Non-pigmented ciliary epithelial cell (primary cell): ENCODE results near the gene LTBP3.
"Not testable (repeated sequence)": the region's sequence is repeated elsewhere in the genome, so short reads cannot be mapped to it uniquely, and the experiment has no call there.

ENCODE experiments used
- DNase-seq: peaks from one replicate; pipeline ENCODE4 v3.0.0-alpha.2; 2010; ENCODE audit warnings: low read depth

The LTBP3 gene

GRCh38 chr11:65536412-65537295, 21.5 kb downstream of the LTBP3 start:
- no peak for DNase-seq

GRCh38 chr11:65535102-65535501, 23.1 kb downstream of the LTBP3 start:
- DNase-seq = no peak

- no peak for DNase-seq
Observed at GRCh38 chr11:65532388-65533064, 25.6 kb downstream of the LTBP3 start.

GRCh38 chr11:65530157-65530496, 28.0 kb downstream of the LTBP3 start:
- DNase-seq = no peak

GRCh38 chr11:65529475-65530156, 28.5 kb downstream of the LTBP3 start:
- no peak for DNase-seq

GRCh38 chr11:65528819-65529350, 29.3 kb downstream of the LTBP3 start:
- no peak for DNase-seq

GRCh38 chr11:65526744-65527143, 31.4 kb downstream of the LTBP3 start:
- no peak for DNase-seq

- no peak for DNase-seq
Observed at GRCh38 chr11:65525546-65526480, 32.3 kb downstream of the LTBP3 start.

- no peak for DNase-seq
Observed at GRCh38 chr11:65524741-65525545, 33.2 kb downstream of the LTBP3 start, which contains the start of gene SCYL1. Gene SCYL1, plus strand, starts transcription at chr11:65525083. Its CDS starts 71 bp downstream, at chr11:65525154.

- DNase-seq = no peak
Observed at GRCh38 chr11:65524014-65524740, 34.0 kb downstream of the LTBP3 start.

GRCh38 chr11:65523631-65523968, 34.6 kb downstream of the LTBP3 start:
- not testable (repeated sequence) for DNase-seq

- not testable (repeated sequence) for DNase-seq
Observed at GRCh38 chr11:65522718-65523630, 35.2 kb downstream of the LTBP3 start.

GRCh38 chr11:65521777-65522521, 36.2 kb downstream of the LTBP3 start:
- not testable (repeated sequence) for DNase-seq

GRCh38 chr11:65518941-65519549, 39.1 kb downstream of the LTBP3 start:
- not testable (repeated sequence) for DNase-seq

- DNase-seq = no peak
Observed at GRCh38 chr11:65516135-65516968, 41.8 kb downstream of the LTBP3 start.

- DNase-seq = not testable (repeated sequence)
Observed at GRCh38 chr11:65512311-65512710, 45.8 kb downstream of the LTBP3 start.
